B cell (primary cell): ENCODE results near the gene CTTNBP2NL. TPM values are rescaled to one million over a fixed set of nuclear protein-coding genes. Genes with fewer than 3 reads are reported as not detected.

ENCODE experiments used
- ATAC-seq: fragments of 200-7000 bp; cut with Tn5 transposase; one replicate; pipeline ENCODE4 v1.10.0; 2021; ENCODE audit warnings: low read depth, mild to moderate bottlenecking, moderate number of reproducible peaks, moderate library complexity
- CTCF ChIA-PET: fragments of 350-600 bp; sonication (Branson Sonifier 250); formaldehyde crosslinking; loops from one replicate; lab custom pipeline; 2021; ENCODE audit warnings: antibody characterized with exemption, inconsistent platforms; lab: Charles Lee
- POLR2A ChIA-PET: fragments of 350-600 bp; sonication (Branson Sonifier 250); formaldehyde crosslinking; loops from one replicate; lab custom pipeline; 2021; ENCODE audit warnings: antibody characterized with exemption; lab: Charles Lee
- DNase-seq: peaks from one replicate; pipeline ENCODE4 v3.0.0; 2013
- H2AFZ ChIP-seq: 2 replicates; pipeline ENCODE4 v1.6.1; 2012; ENCODE audit warnings: mild to moderate bottlenecking, low read depth, low read length; ENCODE audit not compliant: insufficient read depth, poor library complexity, severe bottlenecking
- H3K27ac ChIP-seq, 2 donors: 1 replicate in 1 of 2; 2 replicates in 1 of 2; pipeline ENCODE4 v1.5.1; 2012 to 2013; ENCODE audit warnings: low read length in 2 of 2, mild to moderate bottlenecking in 2 of 2, moderate library complexity in 1 of 2
- H3K27me3 ChIP-seq, 4 experiments: fragments of 200-600 bp in 1 of 4; sonication (generic) in 1 of 4; replicated peaks in 1 of 4; 1 replicate in 2 of 4; 2 replicates in 2 of 4; pipeline versions ENCODE4 v1.6.1 to v1.7.0; 2013 to 2016; ENCODE audit warnings: low read length in 3 of 4, mild to moderate bottlenecking in 2 of 4, mixed read lengths in 1 of 4, moderate library complexity in 1 of 4; ENCODE audit not compliant: insufficient read depth in 4 of 4, control insufficient read depth in 3 of 4; ENCODE audit errors: control extremely low read depth in 1 of 4
- H3K36me3 ChIP-seq, 2 experiments: replicated peaks in 1 of 2; 1 replicate in 1 of 2; 2 replicates in 1 of 2; pipeline versions ENCODE4 v1.6.1 to v1.7.1; 2013; ENCODE audit warnings: low read length in 1 of 2; ENCODE audit not compliant: insufficient read depth in 2 of 2, control insufficient read depth in 1 of 2; ENCODE audit errors: control extremely low read depth in 1 of 2, extremely low read depth in 1 of 2
- H3K4me1 ChIP-seq, 2 donors: fragments of 200-600 bp in 1 of 2; sonication (generic) in 1 of 2; 1 replicate in 1 of 2; 2 replicates in 1 of 2; pipeline versions ENCODE4 v1.5.1 to v1.6.1; 2013 to 2017; ENCODE audit warnings: low read length in 2 of 2; ENCODE audit not compliant: control insufficient read depth in 2 of 2, insufficient read depth in 2 of 2
- H3K4me2 ChIP-seq: replicated peaks from 2 replicates; pipeline ENCODE3; 2012; ENCODE audit warnings: mild to moderate bottlenecking, low read depth, low read length; ENCODE audit not compliant: poor library complexity, severe bottlenecking
- H3K4me3 ChIP-seq, 5 experiments: fragments of 200-600 bp in 1 of 5; sonication (generic) in 1 of 5; 1 replicate in 3 of 5; 2 replicates in 2 of 5; pipeline versions ENCODE4 v1.5.1 to v1.7.0; 2011 to 2016; ENCODE audit warnings: low read length in 4 of 5, mild to moderate bottlenecking in 4 of 5, low read depth in 2 of 5, control low read depth in 1 of 5, moderate library complexity in 1 of 5; ENCODE audit not compliant: insufficient read depth in 1 of 5; ENCODE audit errors: control extremely low read depth in 1 of 5, extremely low read depth in 1 of 5
- H3K79me2 ChIP-seq: fragments of 200-600 bp; sonication (generic); one replicate; pipeline ENCODE4 v1.6.0; 2016; ENCODE audit warnings: low read length; ENCODE audit not compliant: control insufficient read depth, insufficient read depth
- H3K9ac ChIP-seq: fragments of 200-600 bp; sonication (generic); 2 replicates; pipeline ENCODE4 v1.6.1; 2017; ENCODE audit warnings: mild to moderate bottlenecking, low read length, moderate library complexity
- H3K9me3 ChIP-seq, 3 donors: one replicate each; pipeline versions ENCODE4 v1.6.1 to v1.7.1; 2013; ENCODE audit warnings: low read length in 2 of 3; ENCODE audit not compliant: control insufficient read depth in 2 of 3, insufficient read depth in 1 of 3; ENCODE audit errors: control extremely low read depth in 1 of 3
- H4K20me1 ChIP-seq: 2 replicates; pipeline ENCODE4 v1.6.0; 2012; ENCODE audit warnings: mild to moderate bottlenecking, low read length; ENCODE audit not compliant: insufficient read depth, control insufficient read depth, poor library complexity, severe bottlenecking
- H3K27ac Mint-ChIP-seq: one replicate; pipeline ENCODE4 v1.8.0; 2021; ENCODE audit warnings: mixed read lengths
- H3K27me3 Mint-ChIP-seq: one replicate; pipeline ENCODE4 v1.8.0; 2021; ENCODE audit warnings: mixed read lengths
- H3K4me1 Mint-ChIP-seq: one replicate; pipeline ENCODE4 v1.8.0; 2021; ENCODE audit warnings: mixed read lengths
- H3K4me3 Mint-ChIP-seq: one replicate; pipeline ENCODE4 v1.8.0; 2021; ENCODE audit warnings: mixed read lengths
- H3K9me3 Mint-ChIP-seq: one replicate; pipeline ENCODE4 v1.8.0; 2022; ENCODE audit warnings: mixed read lengths; ENCODE audit not compliant: insufficient read depth
- EZH2 ChIP-seq: IDR thresholded peaks from 2 replicates; pipeline ENCODE4 v1.6.1; 2012; ENCODE audit warnings: borderline replicate concordance, low read depth, mild to moderate bottlenecking, moderate library complexity, low read length; ENCODE audit not compliant: insufficient read depth, poor library complexity, severe bottlenecking
- WGBS: methylation state at CpG from one replicate; pipeline ENCODE4 v1.1.5; 2013; ENCODE audit warnings: missing lambda C conversion rate; ENCODE audit not compliant: insufficient coverage; 5-methylcytosine and 5-hydroxymethylcytosine counted together
- intact Hi-C: fragments of 100-400 bp; cut with micrococcal nuclease; formaldehyde crosslinking; loops from one replicate; pipeline ENCODE4 v1.10.0; 2022
- polyA plus RNA-seq: library from polyadenylated mRNA; depleted of rRNA; stranded (reverse); fragments of >200 nt; gene quantifications from 2 replicates; pipeline ENCODE4 v1.2.3, GENCODE V29; 2012
- total RNA-seq, 2 donors: library from RNA; stranded (reverse); fragments of 120-200 nt in 1 of 2; gene quantifications; 1 replicate in 1 of 2; 2 replicates in 1 of 2; pipeline versions ENCODE4 v1.2.3 to v1.2.4, GENCODE V29; 2013 to 2022
- TF ChIP-seq, protein P1 (sequence below): fragments of 200-600 bp; IDR thresholded peaks from one replicate; pipeline ENCODE4 v1.8.0; 2022; ENCODE audit warnings: antibody characterized with exemption, mild to moderate bottlenecking

The CTTNBP2NL gene
- total and polyA plus RNA-seq, 2 donors (not counting 1 experiment from before 2014, with no cell fraction given): 0.46 to 28.9 TPM

DNA sequence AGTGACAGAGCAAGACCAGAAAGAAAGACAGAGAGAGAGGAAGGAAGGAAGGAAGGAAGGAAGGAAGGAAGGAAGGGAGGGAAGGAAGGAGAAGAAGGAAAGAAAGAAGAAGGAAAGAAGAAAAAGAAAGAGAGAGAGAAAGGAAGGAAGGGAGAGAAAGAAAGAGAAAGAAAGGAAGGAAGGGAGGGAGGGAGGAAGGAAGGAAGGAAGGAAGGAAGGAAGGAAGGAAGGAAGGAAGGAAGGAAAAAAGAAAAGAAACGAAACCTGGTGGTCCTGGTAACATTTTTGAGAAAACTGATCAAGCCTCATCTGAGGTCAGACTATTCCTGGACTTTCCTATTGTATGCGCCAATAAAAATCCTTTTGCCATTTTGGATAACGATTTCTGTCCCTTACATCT lies 8.2 kb upstream of the CTTNBP2NL start:
- no peak overlapping the region for H3K27ac Mint-ChIP-seq
- no peak overlapping the region for H3K4me3 Mint-ChIP-seq

DNA sequence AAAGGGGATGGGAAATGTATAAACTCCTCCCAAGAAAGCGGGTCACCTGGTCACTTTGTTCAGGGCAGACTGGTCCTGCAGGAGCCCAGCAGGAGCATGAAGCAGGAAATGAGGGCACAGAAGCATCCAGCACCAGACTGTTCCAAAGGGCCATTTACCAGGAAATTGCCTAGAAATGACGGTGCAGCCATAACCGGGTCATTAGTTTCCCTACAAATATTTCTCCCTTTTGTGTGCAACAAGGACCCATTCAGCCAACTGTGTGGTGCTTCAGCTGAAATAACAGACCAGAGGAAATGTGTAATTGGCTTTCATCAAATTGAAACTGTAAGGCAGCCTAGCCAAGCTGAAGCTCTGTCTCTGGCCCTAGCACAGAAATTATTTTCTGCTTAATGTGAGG lies 7.6 kb upstream of the CTTNBP2NL start:
- Mint-ChIP-seq H3K4me3 (no peak overlapping the region), H3K27me3 (peaks cover 29% of the 10 kb centered on the region), H3K27ac (no peak overlapping the region), H3K4me1 (peaks cover 7% of the 10 kb centered on the region), H3K9me3 (no peaks in the 10 kb centered on the region)
- intact Hi-C loops: no loop called here
- ChIA-PET POLR2A (interaction anchor here (0.7 kb wide), 1 partner anchor 686 kb away, joined by 10 read pairs; no protein-coding TSS in a partner anchor), CTCF (interaction anchor here (4.0 to 7.4 kb wide), 4 partner anchors 77 to 321 kb away, joined by 21 to 122 read pairs (median 75); partner anchors contain the start of gene RHOC)
- TF ChIP-seq, protein P1, sequence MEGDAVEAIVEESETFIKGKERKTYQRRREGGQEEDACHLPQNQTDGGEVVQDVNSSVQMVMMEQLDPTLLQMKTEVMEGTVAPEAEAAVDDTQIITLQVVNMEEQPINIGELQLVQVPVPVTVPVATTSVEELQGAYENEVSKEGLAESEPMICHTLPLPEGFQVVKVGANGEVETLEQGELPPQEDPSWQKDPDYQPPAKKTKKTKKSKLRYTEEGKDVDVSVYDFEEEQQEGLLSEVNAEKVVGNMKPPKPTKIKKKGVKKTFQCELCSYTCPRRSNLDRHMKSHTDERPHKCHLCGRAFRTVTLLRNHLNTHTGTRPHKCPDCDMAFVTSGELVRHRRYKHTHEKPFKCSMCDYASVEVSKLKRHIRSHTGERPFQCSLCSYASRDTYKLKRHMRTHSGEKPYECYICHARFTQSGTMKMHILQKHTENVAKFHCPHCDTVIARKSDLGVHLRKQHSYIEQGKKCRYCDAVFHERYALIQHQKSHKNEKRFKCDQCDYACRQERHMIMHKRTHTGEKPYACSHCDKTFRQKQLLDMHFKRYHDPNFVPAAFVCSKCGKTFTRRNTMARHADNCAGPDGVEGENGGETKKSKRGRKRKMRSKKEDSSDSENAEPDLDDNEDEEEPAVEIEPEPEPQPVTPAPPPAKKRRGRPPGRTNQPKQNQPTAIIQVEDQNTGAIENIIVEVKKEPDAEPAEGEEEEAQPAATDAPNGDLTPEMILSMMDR: no peak
- TF ChIP-seq EZH2: no peak
- ATAC-seq: no peak
- Histone ChIP-seq H3K79me2 (no peaks in the 10 kb centered on the region), H3K27ac (no peak overlapping the region), H3K4me1 (peaks cover 4 to 7% of the 10 kb centered on the region in 2 donors), H3K9me3 (no peaks in the 10 kb centered on the region), H3K9ac (no peak overlapping the region), H3K4me3 (no peak overlapping the region), H3K4me2 (no peak overlapping the region), H3K27me3 (peaks cover 0 to 7% (median 0%) of the 10 kb centered on the region in 4 experiments), H2AFZ (no peak overlapping the region), H4K20me1 (no peaks in the 10 kb centered on the region), H3K36me3 (no peaks in the 10 kb centered on the region)
- no peak for DNase-seq
- WGBS: 45% methylated on average over 3 of the region's 3 CpGs

More for the DNA sequence above, 8.2 kb upstream of the CTTNBP2NL start:
- Histone ChIP-seq H3K27me3 (peaks cover 0 to 10% (median 0%) of the 10 kb centered on the region in 4 experiments), H3K27ac (no peak overlapping the region), H2AFZ (no peak overlapping the region), H4K20me1 (no peaks in the 10 kb centered on the region), H3K36me3 (no peaks in the 10 kb centered on the region), H3K9ac (no peak overlapping the region), H3K4me3 (no peak overlapping the region), H3K9me3 (no peaks in the 10 kb centered on the region), H3K4me1 (peaks cover 4 to 7% of the 10 kb centered on the region in 2 donors), H3K4me2 (no peak overlapping the region), H3K79me2 (no peaks in the 10 kb centered on the region)
- POLR2A ChIA-PET: interaction anchor here (0.7 kb wide), 1 partner anchor 16 kb away, joined by 15 read pairs; no protein-coding TSS in a partner anchor
- WGBS: 65% methylated on average over 3 of the region's 3 CpGs
- H3K4me1 Mint-ChIP-seq: peaks cover 7% of the 10 kb centered on the region
- intact Hi-C loops: no loop called here
- peaks cover 33% of the 10 kb centered on the region for H3K27me3 Mint-ChIP-seq
- TF ChIP-seq, protein P1: no peak
- no peak for TF ChIP-seq EZH2
- no peaks in the 10 kb centered on the region for H3K9me3 Mint-ChIP-seq
- CTCF ChIA-PET: interaction anchor here (1.5 kb wide), 1 partner anchor 226 kb away, joined by 4 read pairs; no protein-coding TSS in a partner anchor
- no peak for DNase-seq
- no peak for ATAC-seq
